Measurements from ENCODE around the gene IGFL1. TPM values are rescaled to one million over a fixed set of nuclear protein-coding genes. Genes with fewer than 3 reads are reported as not detected.

IGFL1 gene
- total RNA-seq, 1 donor from 2014 or later, result 7.9 TPM

- Histone ChIP-seq H3K27me3 (no peaks in the 10 kb centered on the region), H3K9me3 (no peaks in the 10 kb centered on the region), H3K36me3 (no peaks in the 10 kb centered on the region), H3K4me1 (peaks cover 8% of the 10 kb centered on the region), H3K27ac (no peak overlapping the region), H3K4me3 (no peak overlapping the region)
- no peak for TF ChIP-seq POLR2A (IDR thresholded peaks at IDR 0.05)
- TF ChIP-seq POLR2AphosphoS5 (IDR thresholded peaks at IDR 0.05; ENCODE audit: insufficient read depth in 1 of 2, low read depth in 1 of 2), result no peak
- no peak for TF ChIP-seq CTCF (IDR thresholded peaks at IDR 0.05)
- DNase-seq (ENCODE audit: extremely low spot score in 2 of 2), result no peak
- intact Hi-C loops (cut with DNase I), result no loop called here
Measured at GRCh38 chr19:46202872-46203860, 26.4 kb upstream of the IGFL1 start.

- intact Hi-C loops (cut with DNase I), result no loop called here
- no peak for TF ChIP-seq POLR2AphosphoS5 (IDR thresholded peaks at IDR 0.05; ENCODE audit: insufficient read depth in 1 of 2, low read depth in 1 of 2)
- TF ChIP-seq POLR2A (IDR thresholded peaks at IDR 0.05), result no peak
- TF ChIP-seq CTCF (IDR thresholded peaks at IDR 0.05), result no peak
- H3K27ac ChIP-seq, result no peak overlapping the region
- no peak for DNase-seq (ENCODE audit: extremely low spot score in 2 of 2)
- H3K36me3 ChIP-seq, result no peaks in the 10 kb centered on the region
- H3K27me3 ChIP-seq, result no peaks in the 10 kb centered on the region
- H3K4me3 ChIP-seq, result no peak overlapping the region
- no peaks in the 10 kb centered on the region for H3K9me3 ChIP-seq
- peaks cover 8% of the 10 kb centered on the region for H3K4me1 ChIP-seq
Measured at GRCh38 chr19:46204008-46204407, 25.5 kb upstream of the IGFL1 start.

- DNase-seq (ENCODE audit: extremely low spot score in 2 of 2), result no peak
- TF ChIP-seq CTCF (IDR thresholded peaks at IDR 0.05), result no peak
- TF ChIP-seq POLR2A (IDR thresholded peaks at IDR 0.05), result no peak
- no peak for TF ChIP-seq POLR2AphosphoS5 (IDR thresholded peaks at IDR 0.05; ENCODE audit: insufficient read depth in 1 of 2, low read depth in 1 of 2)
- no peak overlapping the region for H3K27ac ChIP-seq
- no peaks in the 10 kb centered on the region for H3K27me3 ChIP-seq
- peaks cover 8% of the 10 kb centered on the region for H3K4me1 ChIP-seq
- no peaks in the 10 kb centered on the region for H3K9me3 ChIP-seq
- H3K36me3 ChIP-seq, result no peaks in the 10 kb centered on the region
- no peak overlapping the region for H3K4me3 ChIP-seq
- intact Hi-C loops (cut with DNase I), result no loop called here
Measured at GRCh38 chr19:46205183-46205984, 24.2 kb upstream of the IGFL1 start.

- Histone ChIP-seq H3K9me3 (no peaks in the 10 kb centered on the region), H3K27ac (no peak overlapping the region), H3K4me3 (no peak overlapping the region), H3K4me1 (peaks cover 13% of the 10 kb centered on the region), H3K27me3 (no peaks in the 10 kb centered on the region), H3K36me3 (no peaks in the 10 kb centered on the region)
- intact Hi-C loops (cut with DNase I), result no loop called here
- DNase-seq (ENCODE audit: extremely low spot score in 2 of 2), result no peak
- TF ChIP-seq CTCF (IDR thresholded peaks at IDR 0.05) (no peak), POLR2AphosphoS5 (IDR thresholded peaks at IDR 0.05; ENCODE audit: insufficient read depth in 1 of 2, low read depth in 1 of 2) (peak in 1 of 2 donors; percentile 60), POLR2A (IDR thresholded peaks at IDR 0.05) (no peak)
Measured at GRCh38 chr19:46206176-46206575, 23.4 kb upstream of the IGFL1 start.

Data from vagina (tissue), 2 donors.